WTC11 (cell line): ENCODE measurements around the gene TMPRSS13. TPM values are rescaled to one million over a fixed set of nuclear protein-coding genes. Genes with fewer than 3 reads are reported as not detected.

Source experiments
- ATAC-seq: fragments of 200-7000 bp; cut with Tn5 transposase; 2 replicates; pipeline ENCODE4 v1.10.0; 2021; ENCODE audit warnings: mild to moderate bottlenecking, moderate library complexity
- CTCF ChIA-PET: fragments of 300-600 bp; sonication (Branson Sonifier 250); formaldehyde crosslinking; loops from one replicate; lab custom pipeline; 2021; ENCODE audit warnings: antibody characterized with exemption; lab: Charles Lee
- POLR2A ChIA-PET: fragments of 350-600 bp; sonication (Branson Sonifier 250); formaldehyde crosslinking; loops from one replicate; lab custom pipeline; 2021; ENCODE audit warnings: antibody characterized with exemption; lab: Charles Lee
- DNase-seq: peaks from one replicate; pipeline ENCODE4 v3.0.0; 2021; ENCODE audit warnings: low spot score
- H3K27ac Mint-ChIP-seq: 2 replicates; pipeline ENCODE4 v1.8.0; 2021; ENCODE audit warnings: mixed read lengths
- H3K27me3 Mint-ChIP-seq: 2 replicates; pipeline ENCODE4 v1.8.0; 2021; ENCODE audit warnings: low read depth, mild to moderate bottlenecking, moderate library complexity, mixed read lengths
- H3K36me3 Mint-ChIP-seq: 2 replicates; pipeline ENCODE4 v1.8.0; 2021; ENCODE audit warnings: mixed read lengths
- H3K4me1 Mint-ChIP-seq: 2 replicates; pipeline ENCODE4 v1.8.0; 2022; ENCODE audit warnings: mixed read lengths
- H3K4me3 Mint-ChIP-seq: 2 replicates; pipeline ENCODE4 v1.8.0; 2021; ENCODE audit warnings: mild to moderate bottlenecking, moderate library complexity, mixed read lengths
- H3K9me3 Mint-ChIP-seq: 2 replicates; pipeline ENCODE4 v1.8.0; 2021; ENCODE audit warnings: mixed read lengths
- ATF3 ChIP-seq: sonication (generic); formaldehyde crosslinking; conservative IDR thresholded peaks from 2 replicates; pipeline ENCODE4 v1.8.1; 2022; ENCODE audit warnings: mild to moderate bottlenecking, missing genetic modification reagents
- CTCF ChIP-seq: fragments of 200-600 bp; IDR thresholded peaks from 2 replicates; pipeline ENCODE4 v1.8.0; 2022; ENCODE audit warnings: antibody characterized with exemption
- E2F4 ChIP-seq: sonication (generic); formaldehyde crosslinking; IDR thresholded peaks from 2 replicates; pipeline ENCODE4 v1.8.1; 2022; ENCODE audit warnings: low read depth, mild to moderate bottlenecking, moderate library complexity, missing genetic modification reagents, borderline replicate concordance
- FOXJ3 ChIP-seq: sonication (generic); formaldehyde crosslinking; IDR thresholded peaks from 2 replicates; pipeline ENCODE4 v1.9.0; 2021; ENCODE audit warnings: missing genetic modification reagents, mild to moderate bottlenecking, borderline replicate concordance
- GTF2I ChIP-seq: fragments of 250-450 bp; sonication (Bioruptor Pico); conservative IDR thresholded peaks from 2 replicates; pipeline ENCODE4 v1.4.0; 2021; ENCODE audit warnings: mild to moderate bottlenecking
- HMGA2 ChIP-seq: fragments of 250-450 bp; sonication (Bioruptor Pico); IDR thresholded peaks from 2 replicates; pipeline ENCODE4 v1.4.0; 2021; ENCODE audit warnings: mild to moderate bottlenecking, moderate library complexity
- IRF1 ChIP-seq: sonication (generic); formaldehyde crosslinking; IDR thresholded peaks from 2 replicates; pipeline ENCODE4 v1.8.0; 2023; ENCODE audit warnings: missing genetic modification reagents
- KAT7 ChIP-seq: sonication (generic); formaldehyde crosslinking; IDR thresholded peaks from 2 replicates; pipeline ENCODE4 v1.8.1; 2023; ENCODE audit warnings: missing genetic modification reagents, mild to moderate bottlenecking, borderline replicate concordance
- SMAD3 ChIP-seq: sonication (generic); formaldehyde crosslinking; IDR thresholded peaks from 2 replicates; pipeline ENCODE4 v1.8.0; 2022; ENCODE audit warnings: missing genetic modification reagents, mild to moderate bottlenecking, borderline replicate concordance
- SP1 ChIP-seq: sonication (generic); formaldehyde crosslinking; conservative IDR thresholded peaks from 2 replicates; pipeline ENCODE4 v1.8.1; 2022; ENCODE audit warnings: missing genetic modification reagents
- STAT6 ChIP-seq: sonication (generic); formaldehyde crosslinking; conservative IDR thresholded peaks from 2 replicates; pipeline ENCODE4 v1.8.1; 2023; ENCODE audit warnings: mild to moderate bottlenecking, low read depth, missing genetic modification reagents, moderate library complexity
- ZNF232 ChIP-seq: sonication (generic); formaldehyde crosslinking; IDR thresholded peaks from 2 replicates; pipeline ENCODE4 v1.8.0; 2022; ENCODE audit warnings: mild to moderate bottlenecking, missing genetic modification reagents
- ZNF281 ChIP-seq: sonication (generic); formaldehyde crosslinking; IDR thresholded peaks from 2 replicates; pipeline ENCODE4 v1.8.0; 2023; ENCODE audit warnings: mild to moderate bottlenecking, missing genetic modification reagents
- ZNF671 ChIP-seq: fragments of 250-450 bp; sonication (Bioruptor Pico); IDR thresholded peaks from 2 replicates; pipeline ENCODE4 v1.8.0; 2021; ENCODE audit warnings: mild to moderate bottlenecking
- total RNA-seq: library from RNA; stranded (reverse); gene quantifications from 3 replicates; pipeline ENCODE4 v1.2.3, GENCODE V29; 2021

Gene TMPRSS13
- total RNA-seq, 1 experiment from 2014 or later: 0.63 TPM

- peak; percentile 19 for ATAC-seq
- no peaks in the 10 kb centered on the region for H3K4me1 Mint-ChIP-seq
- POLR2A ChIA-PET: no interaction called here
- H3K4me3 Mint-ChIP-seq: no peak overlapping the region
- CTCF ChIA-PET: interaction anchor here (0.5 to 10.5 kb wide), 75 partner anchors 9 to 535 kb away, joined by 3 to 336 read pairs (median 6); partner anchors contain the start of genes FXYD2, FXYD6, IL10RA and SCN2B
- TF ChIP-seq ZNF281: no peak
- TF ChIP-seq FOXJ3: no peak
- TF ChIP-seq, all 79 proteins: peak for 0
- DNase-seq: no peak
- Mint-ChIP-seq H3K27ac (peak overlapping the region; percentile 28; the same call in 1 of the 2 replicates), H3K36me3 (no peaks in the 10 kb centered on the region), H3K27me3 (no peaks in the 10 kb centered on the region), H3K9me3 (no peaks in the 10 kb centered on the region)
Observed at GRCh38 chr11:117946156-117946841, 17.1 kb upstream of the TMPRSS13 start.

GRCh38 chr11:117945047-117945810 lies 16.0 kb upstream of the TMPRSS13 start:
- ATAC-seq: no peak
- ChIA-PET POLR2A (no interaction called here), CTCF (interaction anchor here (0.6 to 10.5 kb wide), 26 partner anchors 10 to 519 kb away, joined by 3 to 336 read pairs (median 6); partner anchors contain the start of genes FXYD2, FXYD6 and TMPRSS13)
- DNase-seq: no peak
- H3K4me3 Mint-ChIP-seq: no peak overlapping the region
- no peak overlapping the region for H3K27ac Mint-ChIP-seq
- H3K27me3 Mint-ChIP-seq: no peaks in the 10 kb centered on the region
- no peaks in the 10 kb centered on the region for H3K9me3 Mint-ChIP-seq
- no peaks in the 10 kb centered on the region for H3K4me1 Mint-ChIP-seq
- H3K36me3 Mint-ChIP-seq: no peaks in the 10 kb centered on the region
- TF ChIP-seq CTCF: peak; percentile 11; the same call in 1 of the 2 replicates
- TF ChIP-seq ZNF232 (CRISPR knock-in tag): no peak

- TF ChIP-seq KAT7 (CRISPR knock-in tag): no peak
- ATAC-seq (no peak), DNase-seq (no peak)
- Mint-ChIP-seq H3K4me1 (no peaks in the 10 kb centered on the region), H3K9me3 (no peaks in the 10 kb centered on the region), H3K27ac (no peak overlapping the region), H3K27me3 (no peaks in the 10 kb centered on the region), H3K36me3 (no peaks in the 10 kb centered on the region), H3K4me3 (no peak overlapping the region)
- ChIA-PET POLR2A (no interaction called here), CTCF (interaction anchor here (0.9 to 10.5 kb wide), 14 partner anchors 10 to 136 kb away, joined by 3 to 336 read pairs (median 23); partner anchors contain the start of genes FXYD2 and FXYD6)
Observed at GRCh38 chr11:117944554-117944953, 15.4 kb upstream of the TMPRSS13 start.

GRCh38 chr11:117941976-117942654 lies 12.9 kb upstream of the TMPRSS13 start:
- DNase-seq (no peak), ATAC-seq (no peak)
- H3K9me3 Mint-ChIP-seq: no peaks in the 10 kb centered on the region
- no peaks in the 10 kb centered on the region for H3K27me3 Mint-ChIP-seq
- H3K36me3 Mint-ChIP-seq: no peaks in the 10 kb centered on the region
- H3K4me3 Mint-ChIP-seq: no peak overlapping the region
- ChIA-PET CTCF (interaction anchor here (10.5 kb wide), 1 partner anchor 122 kb away, joined by 336 read pairs; the partner anchor contains the start of gene FXYD2), POLR2A (no interaction called here)
- no peak overlapping the region for H3K27ac Mint-ChIP-seq
- H3K4me1 Mint-ChIP-seq: no peaks in the 10 kb centered on the region
- no peak for TF ChIP-seq ATF3 (CRISPR knock-in tag)
- no peak for TF ChIP-seq ZNF671 (CRISPR knock-in tag)
- TF ChIP-seq E2F4 (CRISPR knock-in tag): no peak
- no peak for TF ChIP-seq SP1 (CRISPR knock-in tag)
- no peak for TF ChIP-seq STAT6 (CRISPR knock-in tag)
- TF ChIP-seq HMGA2 (CRISPR knock-in tag): no peak
- no peak for TF ChIP-seq SMAD3 (CRISPR knock-in tag)
- TF ChIP-seq IRF1 (CRISPR knock-in tag): no peak
- no peak for TF ChIP-seq GTF2I
